GM12878 (cell line): ENCODE results near the gene ZMIZ1. TPM values are rescaled to one million over a fixed set of nuclear protein-coding genes. Genes with fewer than 3 reads are reported as not detected.

Source experiments
- CEBPZ ChIP-seq: fragments of 150-350 bp; IDR thresholded peaks from 2 replicates; pipeline ENCODE4 v1.6.1; 2016; ENCODE audit warnings: low read depth, low read length
- CREM ChIP-seq: IDR thresholded peaks from 2 replicates; pipeline ENCODE4 v1.6.1; 2014; ENCODE audit warnings: antibody characterized with exemption, low read depth
- EED ChIP-seq: sonication (generic); IDR thresholded peaks from 2 replicates; pipeline ENCODE4 v1.6.1; 2016; ENCODE audit warnings: antibody characterized with exemption, low read depth
- EGR1 ChIP-seq, 2 experiments: IDR thresholded peaks; 1 replicate in 1 of 2; 2 replicates in 1 of 2; pipeline ENCODE4 v1.6.1; 2011 to 2012; ENCODE audit warnings: low read depth in 2 of 2, low read length in 2 of 2, borderline replicate concordance in 1 of 2, mild to moderate bottlenecking in 1 of 2, moderate library complexity in 1 of 2
- EZH2 ChIP-seq: IDR thresholded peaks from 2 replicates; pipeline ENCODE4 v1.6.1; 2012; ENCODE audit warnings: low read depth, mild to moderate bottlenecking, control low read depth, inconsistent platforms, low read length, borderline replicate concordance; ENCODE audit not compliant: control insufficient read depth
- FOXK2 ChIP-seq: fragments of 450-650 bp; IDR thresholded peaks from 2 replicates; pipeline ENCODE4 v1.6.1; 2017; ENCODE audit warnings: mild to moderate bottlenecking, moderate library complexity
- GATAD2B ChIP-seq: fragments of 450-650 bp; conservative IDR thresholded peaks from 2 replicates; pipeline ENCODE4 v1.6.1; 2017; ENCODE audit warnings: low read depth, mild to moderate bottlenecking, moderate library complexity
- IRF5 ChIP-seq: fragments of 450-650 bp; IDR thresholded peaks from 2 replicates; pipeline ENCODE4 v1.6.1; 2017; ENCODE audit warnings: borderline replicate concordance
- MLLT1 ChIP-seq: fragments of 450-650 bp; IDR thresholded peaks from 2 replicates; pipeline ENCODE4 v1.6.1; 2016; ENCODE audit warnings: mild to moderate bottlenecking
- MTA2 ChIP-seq: fragments of 450-650 bp; IDR thresholded peaks from 2 replicates; pipeline ENCODE4 v1.6.1; 2016; ENCODE audit warnings: low read depth, mild to moderate bottlenecking, moderate library complexity
- NRF1 ChIP-seq: conservative IDR thresholded peaks from 2 replicates; pipeline ENCODE4 v1.6.1; 2011; ENCODE audit warnings: mild to moderate bottlenecking, low read depth, low read length, improper control_type of control experiment
- PML ChIP-seq: IDR thresholded peaks from 2 replicates; pipeline ENCODE4 v1.6.1; 2012; ENCODE audit warnings: low read length, inconsistent platforms
- POLR2AphosphoS5 ChIP-seq: IDR thresholded peaks from 2 replicates; pipeline ENCODE4 v1.6.1; 2011; ENCODE audit warnings: mild to moderate bottlenecking, low read length, inconsistent platforms
- RELA ChIP-seq: fragments of 450-650 bp; IDR thresholded peaks from 2 replicates; pipeline ENCODE4 v1.8.0; 2014; ENCODE audit warnings: borderline replicate concordance; ENCODE audit not compliant: partially characterized antibody
- RELB ChIP-seq: fragments of 450-650 bp; IDR thresholded peaks from 2 replicates; pipeline ENCODE4 v1.6.1; 2017; ENCODE audit warnings: low read depth, mild to moderate bottlenecking, moderate library complexity
- SP1 ChIP-seq: IDR thresholded peaks from one replicate; pipeline ENCODE4 v1.6.1; 2011; ENCODE audit warnings: low read depth, low read length
- SUPT20H ChIP-seq: IDR thresholded peaks from 2 replicates; pipeline ENCODE4 v1.6.1; 2011; ENCODE audit warnings: low read depth, mild to moderate bottlenecking, low read length, moderate library complexity, borderline replicate concordance; ENCODE audit not compliant: control insufficient read depth
- YBX1 ChIP-seq: fragments of 450-650 bp; IDR thresholded peaks from 2 replicates; pipeline ENCODE4 v1.6.1; 2016; ENCODE audit warnings: antibody characterized with exemption
- ZNF24 ChIP-seq: fragments of 450-650 bp; IDR thresholded peaks from 2 replicates; pipeline ENCODE4 v1.6.1; 2017; ENCODE audit warnings: antibody characterized with exemption, mild to moderate bottlenecking
- ZNF622 ChIP-seq: fragments of 450-650 bp; IDR thresholded peaks from 2 replicates; pipeline ENCODE4 v1.6.1; 2017; ENCODE audit warnings: mild to moderate bottlenecking, inconsistent platforms
- polyA plus RNA-seq, 11 experiments: library from polyadenylated mRNA; depleted of rRNA in 4 of 11; unstranded in 6 of 11; stranded (reverse) in 5 of 11; fragments of >200 nt; fragmentation: Nextera tagmentation in 4 of 11; fragmentation: Illumina TruSeq in 1 of 11; extraction: Ambion mirVana in 4 of 11; extraction: Trizol in 1 of 11; gene quantifications; 1 replicate in 1 of 11; 2 replicates in 10 of 11; pipeline versions ENCODE4 v1.2.1 to v1.2.3, GENCODE V29; 2011 to 2016; ENCODE audit warnings: inconsistent platforms in 2 of 11, missing spikeins in 2 of 11, low read depth in 1 of 11
- total RNA-seq, 4 experiments: library from RNA; depleted of rRNA in 3 of 4; stranded (reverse); fragments of >200 nt in 3 of 4; fragmentation: Illumina TruSeq in 1 of 4; extraction: Trizol in 1 of 4; gene quantifications; 2 replicates each; pipeline versions ENCODE4 v1.2.1 to v1.2.3, GENCODE V29; 2013 to 2021

ZMIZ1 gene
- total and polyA plus RNA-seq, 10 of the 15 experiments (the other 5 are each of a cell fraction or from before 2014, with no cell fraction given), result 3.1 to 82.3 (median 14.9) TPM

- TF ChIP-seq CEBPZ, result no peak
- peak; percentile 57; the same call in 1 of the 2 replicates for TF ChIP-seq MLLT1
- no peak for TF ChIP-seq EED
- TF ChIP-seq EGR1 (IDR thresholded peaks at IDR 0.05; ENCODE audit: borderline replicate concordance in 1 of 2, low read depth in 2 of 2, low read length in 2 of 2), result no peak
- 0 out of 2 replicates have a peak, but pooled peaks have one; percentile 24 for TF ChIP-seq MTA2
- no peak for TF ChIP-seq YBX1
- no peak for TF ChIP-seq CREM
- 0 out of 2 replicates have a peak, but pooled peaks have one; percentile 51 for TF ChIP-seq RELB
- 0 out of 2 replicates have a peak, but pooled peaks have one; percentile 4 for TF ChIP-seq NRF1
- no peak for TF ChIP-seq SUPT20H
- no peak for TF ChIP-seq IRF5
- TF ChIP-seq SP1, result no peak
- no peak for TF ChIP-seq EZH2
- no peak for TF ChIP-seq PML
- TF ChIP-seq POLR2AphosphoS5, result no peak
- TF ChIP-seq FOXK2, result no peak
- TF ChIP-seq RELA, result peak; percentile 29
- no peak for TF ChIP-seq ZNF622
- TF ChIP-seq GATAD2B, result peak; percentile 15; the same call in 1 of the 2 replicates
- TF ChIP-seq ZNF24, result no peak
Observed at GRCh38 chr10:79069325-79070080, 737 bp downstream of the ZMIZ1 start (continued).
